Cardiac septum (tissue), 1 donor: Measurements from ENCODE around the gene NPM1. TPM values are rescaled to one million over a fixed set of nuclear protein-coding genes. Genes with fewer than 3 reads are reported as not detected.
"Not testable (repeated sequence)": the region's sequence is repeated elsewhere in the genome, so short reads cannot be mapped to it uniquely, and the experiment has no call there.

Source experiments
- DNase-seq: peaks from one replicate; pipeline ENCODE4 v3.0.0-alpha.2; 2020; ENCODE audit warnings: low spot score
- intact Hi-C: fragments of 100-400 bp; cut with DNase I; formaldehyde crosslinking; loops from one replicate; pipeline ENCODE4 v1.14.0; 2022
- total RNA-seq: library from RNA; stranded (reverse); fragmentation: NEBNext Ultra II Directional; extraction: Animal tissue kit (Norgen Biotek cat#: 25700); gene quantifications from one replicate; pipeline ENCODE4 v1.2.1, GENCODE V29; 2021
- donor health status: DM: no; HTN: no; CAD: no.

NPM1 gene
- total RNA-seq, 1 donor from 2014 or later, result 412 TPM

DNA sequence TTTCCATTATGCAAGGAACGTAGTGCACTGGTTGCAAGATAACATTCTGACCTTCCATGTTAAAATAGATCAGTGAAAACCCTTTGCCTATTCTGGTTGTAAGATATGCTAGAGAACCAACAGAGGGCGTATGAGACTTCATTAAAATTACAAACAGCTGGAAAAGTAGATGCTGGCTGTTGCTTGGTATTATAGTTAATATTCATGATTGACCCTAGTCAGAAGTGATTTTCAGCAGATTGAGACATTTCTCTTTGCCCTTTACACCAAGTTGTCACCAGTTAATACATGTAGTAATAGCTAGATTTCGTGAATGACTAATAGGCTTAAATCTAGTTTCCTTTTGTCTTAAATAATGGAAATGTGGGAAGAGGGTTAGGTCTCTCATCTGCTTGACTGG lies 18.0 kb downstream of the NPM1 start:
- DNase-seq, result no peak
- intact Hi-C loops, result no loop called here

- no peak for DNase-seq
- intact Hi-C loops, result no loop called here
Measured at GRCh38 chr5:171407234-171407633, 19.6 kb downstream of the NPM1 start.

GRCh38 chr5:171409164-171410136 lies 21.8 kb downstream of the NPM1 start:
- intact Hi-C loops, result no loop called here
- DNase-seq, result no peak

DNA sequence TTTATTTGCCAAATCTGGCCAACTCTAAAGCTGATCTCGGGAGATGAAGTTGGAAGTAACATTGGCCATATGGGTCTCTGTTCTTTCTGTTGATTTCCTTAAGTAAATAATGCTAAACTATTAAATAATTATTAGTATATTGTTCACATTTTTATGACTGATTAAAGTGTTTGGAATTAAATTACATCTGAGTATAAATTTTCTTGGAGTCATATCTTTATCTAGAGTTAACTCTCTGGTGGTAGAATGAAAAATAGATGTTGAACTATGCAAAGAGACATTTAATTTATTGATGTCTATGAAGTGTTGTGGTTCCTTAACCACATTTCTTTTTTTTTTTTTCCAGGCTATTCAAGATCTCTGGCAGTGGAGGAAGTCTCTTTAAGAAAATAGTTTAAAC lies 22.5 kb downstream of the NPM1 start:
- DNase-seq, result no peak
- intact Hi-C loops, result no loop called here

GRCh38 chr5:171412186-171412585 lies 24.5 kb downstream of the NPM1 start:
- no peak for DNase-seq
- intact Hi-C loops, result no loop called here

- DNase-seq, result no peak
- intact Hi-C loops, result no loop called here
Measured at GRCh38 chr5:171413153-171413910, 25.7 kb downstream of the NPM1 start.

- DNase-seq, intact Hi-C loops: not testable (repeated sequence)
Measured at GRCh38 chr5:171413993-171414392, 26.3 kb downstream of the NPM1 start.

DNA sequence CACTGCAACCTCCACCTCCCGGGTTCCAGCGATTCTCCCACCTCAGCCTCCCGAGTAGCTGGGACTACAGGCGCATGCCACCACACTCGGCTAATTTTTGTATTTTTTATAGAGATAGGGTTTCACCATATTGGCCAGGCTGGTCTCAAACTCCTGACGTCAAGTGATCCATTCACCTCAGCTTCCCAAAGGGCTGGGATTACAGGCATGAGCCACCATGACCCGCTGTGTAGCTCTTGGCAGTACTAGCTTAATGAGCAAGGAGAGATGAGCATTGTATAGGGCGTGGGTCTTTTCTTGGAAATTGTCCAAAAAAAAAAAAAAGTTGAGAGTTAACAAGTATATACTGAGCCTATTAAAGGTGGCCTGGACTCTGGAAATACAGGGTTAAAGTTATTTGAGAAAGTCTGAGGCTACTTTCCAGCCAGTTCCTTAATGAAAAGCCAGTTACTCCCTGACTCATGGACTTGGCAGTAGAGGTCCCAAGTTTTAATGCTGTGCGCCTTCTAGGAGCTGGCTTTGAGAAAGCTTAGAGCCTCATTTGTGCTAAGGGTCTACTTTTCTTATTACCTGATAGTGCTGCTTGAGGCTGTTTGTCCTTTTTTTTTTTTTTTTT lies 27.6 kb downstream of the NPM1 start:
- intact Hi-C loops, result loop anchor here (5.0 kb wide), 1 partner anchor 332 kb away; no protein-coding TSS in a partner anchor
- no peak for DNase-seq

DNA sequence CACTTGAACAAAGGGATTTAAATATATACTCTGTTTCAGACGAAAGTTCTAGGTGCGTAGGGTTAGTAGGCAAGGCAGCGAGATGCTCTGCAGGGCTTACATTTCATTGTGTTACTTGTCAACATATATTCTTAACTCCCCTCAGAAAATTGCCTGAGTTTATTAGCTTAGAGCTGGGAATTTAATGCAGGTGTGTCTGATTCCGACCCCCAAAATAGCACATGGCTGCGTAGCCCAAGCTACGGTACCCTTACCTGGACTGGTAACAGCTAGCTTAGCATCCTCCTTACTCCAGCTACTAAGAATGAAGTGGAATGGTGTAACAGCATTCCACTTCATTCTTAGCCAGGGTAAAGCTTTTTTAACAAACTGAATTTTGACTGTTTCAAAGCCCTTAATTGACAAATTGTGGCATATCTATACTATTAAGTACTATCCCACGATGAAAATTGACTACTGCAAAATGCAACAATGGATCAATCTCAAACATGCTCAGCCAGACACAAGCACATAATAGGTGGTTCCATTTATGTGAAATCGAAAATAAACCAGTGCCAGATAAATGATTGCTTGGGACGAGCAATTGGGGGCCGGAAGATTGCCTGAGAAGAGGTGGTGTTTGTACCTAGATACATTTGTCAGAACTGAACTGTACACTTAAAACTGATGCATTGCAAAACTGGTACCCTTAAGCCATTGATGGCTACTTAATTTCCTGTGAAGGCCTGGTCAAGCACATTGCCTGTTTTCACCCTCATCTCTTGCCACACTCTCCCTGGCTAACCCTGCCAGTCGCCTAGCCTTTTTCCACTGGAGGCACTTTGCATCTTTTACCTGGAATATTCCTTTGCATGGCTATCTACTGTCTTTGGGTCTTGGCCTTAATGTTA lies 28.8 kb downstream of the NPM1 start:
- intact Hi-C loops, result loop anchor here (5.0 kb wide), 1 partner anchor 331 kb away; no protein-coding TSS in a partner anchor
- no peak for DNase-seq

DNA sequence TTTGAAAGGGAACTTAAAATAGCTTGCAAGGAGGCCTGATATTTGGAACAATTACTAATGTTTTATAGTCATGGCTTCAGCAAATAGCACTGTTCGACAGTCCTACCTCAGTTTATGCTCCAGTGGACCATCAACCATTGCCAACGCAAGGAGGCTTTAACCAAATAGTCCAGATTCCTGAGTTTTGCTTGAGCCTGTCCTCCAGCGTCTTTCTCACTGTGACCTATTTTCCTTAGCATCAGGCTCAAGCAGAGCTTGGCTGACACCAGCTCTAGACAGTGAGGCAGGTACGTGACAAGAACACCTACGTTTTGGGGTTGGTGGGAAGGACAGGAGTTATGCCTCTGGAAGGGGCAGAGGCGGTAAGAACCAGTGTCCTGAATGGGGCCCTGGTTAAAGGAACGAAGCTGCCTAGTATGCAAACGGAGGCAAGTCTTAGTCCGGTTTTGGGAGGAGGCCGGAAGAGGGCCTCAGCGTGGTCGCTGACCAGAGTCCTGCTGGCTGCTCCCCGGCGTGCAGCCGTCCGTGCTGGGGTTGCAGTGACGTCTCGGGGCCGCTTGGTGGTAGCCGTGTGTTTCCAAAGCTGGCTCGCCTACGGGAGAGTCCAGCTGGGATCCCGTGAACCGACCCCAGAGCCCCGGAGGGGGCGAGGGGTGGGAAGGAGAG lies 30.8 kb downstream of the NPM1 start:
- intact Hi-C loops, result loop anchor here (2.0 to 5.0 kb wide), 4 partner anchors 210 to 488 kb away; no protein-coding TSS in a partner anchor
- peak; percentile 88 for DNase-seq

DNA sequence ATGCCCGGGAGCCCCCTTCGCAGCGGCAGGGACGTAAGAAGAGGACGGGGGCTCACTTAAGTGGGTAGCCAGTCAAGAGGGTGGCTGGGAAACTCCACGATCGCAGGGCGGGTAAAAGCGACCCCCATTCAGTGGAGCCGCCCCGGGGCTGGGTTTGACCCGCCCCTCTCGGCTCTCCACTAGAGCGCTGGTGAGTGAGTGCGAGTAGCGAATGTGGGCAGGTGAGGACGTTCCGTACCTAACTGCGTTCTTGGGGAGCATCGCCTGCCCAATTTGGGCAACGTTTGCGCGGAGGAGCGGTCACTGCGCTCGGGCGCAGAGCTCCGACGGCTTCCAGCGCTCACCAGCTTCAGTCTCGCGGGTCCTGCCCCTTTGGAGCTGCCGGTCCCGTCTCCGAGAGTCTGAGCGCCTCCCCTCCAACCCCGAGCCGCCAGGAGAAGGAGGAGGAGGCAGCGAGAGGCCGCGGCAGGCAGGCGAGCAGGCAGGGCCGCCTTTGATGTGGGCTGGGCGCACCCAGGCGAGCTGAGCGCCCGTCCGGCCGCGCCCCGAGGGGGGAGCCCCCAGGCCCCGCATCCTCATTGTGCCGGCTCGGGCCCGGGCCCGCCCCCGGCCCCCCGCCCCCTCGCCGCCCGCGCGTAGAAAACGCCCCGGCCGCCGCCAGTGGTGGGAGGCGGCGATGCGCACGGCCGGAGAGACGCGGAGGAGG lies 31.5 kb downstream of the NPM1 start, which contains the start of gene FGF18:
FGF18 (plus strand) TSS at position 666 of the 706 bp plus-strand sequence. CDS start 553 bp downstream, outside the sequence.
- intact Hi-C loops, result loop anchor here (2.0 to 5.0 kb wide), 4 partner anchors 210 to 488 kb away; no protein-coding TSS in a partner anchor
- no peak for DNase-seq

GRCh38 chr5:171419688-171420430 lies 32.2 kb downstream of the NPM1 start:
- intact Hi-C loops, result loop anchor here (2.0 to 5.0 kb wide), 7 partner anchors 62 to 487 kb away; no protein-coding TSS in a partner anchor
- peak; percentile 76 for DNase-seq

- DNase-seq, result peak; percentile 90
- intact Hi-C loops, result loop anchor here (2.0 to 5.0 kb wide), 3 partner anchors 62 to 177 kb away; no protein-coding TSS in a partner anchor
Measured at GRCh38 chr5:171420431-171421241, 33.0 kb downstream of the NPM1 start.

DNA sequence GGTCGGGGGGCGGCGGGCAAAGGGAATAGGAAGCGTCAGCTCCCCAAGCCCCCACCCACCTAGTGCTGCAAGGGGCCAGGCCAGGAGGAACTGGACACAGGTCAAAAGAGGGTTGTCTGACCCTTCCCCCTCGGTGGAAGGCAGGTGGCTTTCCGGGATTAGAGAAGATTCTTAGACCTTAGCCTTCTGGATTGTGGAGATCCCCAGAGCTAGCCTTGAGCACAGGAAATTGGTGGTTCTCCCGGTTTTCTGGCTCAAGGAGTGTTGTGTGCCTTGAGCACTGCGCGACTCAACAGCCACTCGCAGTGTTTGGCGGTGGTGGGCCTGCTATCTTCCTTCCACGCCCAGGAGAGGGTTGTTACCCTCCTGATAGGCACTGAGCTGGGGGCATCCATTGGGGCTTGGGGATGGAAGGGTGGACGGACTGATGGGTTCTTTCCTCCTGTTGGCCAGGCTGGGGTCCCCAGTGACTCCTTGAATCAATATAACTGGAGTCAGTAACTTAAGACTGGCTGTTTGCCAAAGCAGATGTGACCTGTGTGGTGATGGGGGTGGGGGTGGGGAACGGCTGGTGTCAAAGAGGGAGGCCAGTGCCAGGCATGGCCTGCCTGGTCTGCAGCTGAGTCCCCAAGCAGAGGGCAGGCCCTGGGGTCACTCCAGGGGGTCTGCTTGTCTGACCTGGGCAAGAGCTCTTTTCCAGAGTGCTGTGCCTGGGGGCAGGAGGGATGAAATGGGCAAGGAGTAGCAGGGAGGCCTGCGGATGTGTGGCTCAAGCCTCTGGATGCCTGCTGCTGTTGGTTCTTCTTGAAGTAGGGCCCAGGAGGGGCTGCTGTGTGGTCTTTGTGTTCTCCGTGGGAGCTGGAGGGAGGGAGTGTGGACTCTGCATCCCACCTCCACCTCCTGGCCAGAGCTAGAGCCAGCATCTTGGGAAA lies 33.9 kb downstream of the NPM1 start:
- DNase-seq, result peak; percentile 71
- intact Hi-C loops, result loop anchor here (2.0 to 5.0 kb wide), 3 partner anchors 61 to 176 kb away; no protein-coding TSS in a partner anchor

DNA sequence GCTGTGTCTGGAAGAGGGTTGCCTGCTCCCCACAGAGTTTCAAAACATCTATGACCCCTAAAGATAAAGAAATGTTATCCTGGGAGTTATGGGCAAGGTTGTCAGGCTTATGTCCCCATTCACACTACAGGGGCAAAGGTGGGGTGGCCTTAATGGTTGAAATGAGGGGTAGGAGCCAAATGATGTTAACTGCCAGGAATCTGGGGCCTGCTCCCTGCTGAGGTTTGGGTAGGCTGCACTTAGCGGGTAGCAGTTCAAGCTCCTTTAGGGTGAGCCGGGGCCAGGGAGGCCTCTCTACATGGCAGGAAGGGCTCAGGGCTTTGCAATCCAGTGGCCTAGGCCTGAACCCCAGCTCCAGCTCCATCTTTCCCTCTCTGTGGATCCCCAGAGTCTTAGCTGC lies 34.8 kb downstream of the NPM1 start:
- no peak for DNase-seq
- intact Hi-C loops, result loop anchor here (5.0 kb wide), 2 partner anchors 60 to 175 kb away; no protein-coding TSS in a partner anchor
